Fibroblast of villous mesenchyme (primary cell): Measurements from ENCODE around the gene AATF. TPM values are rescaled to one million over a fixed set of nuclear protein-coding genes. Genes with fewer than 3 reads are reported as not detected.

Experiments
- DNase-seq: peaks from one replicate; pipeline ENCODE4 v3.0.0-alpha.2; 2010; ENCODE audit warnings: low read depth
- H3K4me3 ChIP-seq: 2 replicates; pipeline ENCODE4 v1.5.1; 2011; ENCODE audit warnings: low read depth, mild to moderate bottlenecking, low read length
- total RNA-seq: library from RNA; depleted of rRNA; stranded (reverse); fragments of >200 nt; gene quantifications from 2 replicates; pipeline ENCODE4 v1.2.3, GENCODE V29; 2012
- TF ChIP-seq, protein P1 (sequence below): IDR thresholded peaks from 2 replicates; pipeline ENCODE4 v1.5.1; 2012; ENCODE audit warnings: low read depth, mild to moderate bottlenecking, low read length; ENCODE audit not compliant: insufficient read depth

The AATF gene
- total RNA-seq, 1 donor = 24.2 TPM

DNA sequence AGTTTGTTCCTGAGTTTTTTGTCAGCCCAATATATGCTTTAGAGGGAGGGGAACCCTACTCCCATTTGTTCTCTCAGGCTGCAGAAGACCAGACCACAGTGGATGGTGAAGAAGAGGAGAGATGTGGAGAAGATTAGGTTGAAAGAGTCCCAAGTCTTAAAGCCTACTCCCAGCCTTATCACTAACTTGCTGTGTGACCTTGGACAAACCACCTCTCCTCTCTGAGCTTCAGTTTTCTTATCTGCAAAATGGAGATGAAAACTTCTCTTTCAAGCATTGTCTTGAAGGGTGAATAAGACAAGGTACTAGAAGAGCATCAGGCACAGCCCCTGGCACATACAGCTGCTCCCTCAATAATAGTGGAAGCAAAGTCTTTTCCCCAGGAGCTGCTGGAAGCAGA lies 26.6 kb upstream of the AATF start:
- no peak overlapping the region for H3K4me3 ChIP-seq
- no peak for DNase-seq
- TF ChIP-seq, protein P1, sequence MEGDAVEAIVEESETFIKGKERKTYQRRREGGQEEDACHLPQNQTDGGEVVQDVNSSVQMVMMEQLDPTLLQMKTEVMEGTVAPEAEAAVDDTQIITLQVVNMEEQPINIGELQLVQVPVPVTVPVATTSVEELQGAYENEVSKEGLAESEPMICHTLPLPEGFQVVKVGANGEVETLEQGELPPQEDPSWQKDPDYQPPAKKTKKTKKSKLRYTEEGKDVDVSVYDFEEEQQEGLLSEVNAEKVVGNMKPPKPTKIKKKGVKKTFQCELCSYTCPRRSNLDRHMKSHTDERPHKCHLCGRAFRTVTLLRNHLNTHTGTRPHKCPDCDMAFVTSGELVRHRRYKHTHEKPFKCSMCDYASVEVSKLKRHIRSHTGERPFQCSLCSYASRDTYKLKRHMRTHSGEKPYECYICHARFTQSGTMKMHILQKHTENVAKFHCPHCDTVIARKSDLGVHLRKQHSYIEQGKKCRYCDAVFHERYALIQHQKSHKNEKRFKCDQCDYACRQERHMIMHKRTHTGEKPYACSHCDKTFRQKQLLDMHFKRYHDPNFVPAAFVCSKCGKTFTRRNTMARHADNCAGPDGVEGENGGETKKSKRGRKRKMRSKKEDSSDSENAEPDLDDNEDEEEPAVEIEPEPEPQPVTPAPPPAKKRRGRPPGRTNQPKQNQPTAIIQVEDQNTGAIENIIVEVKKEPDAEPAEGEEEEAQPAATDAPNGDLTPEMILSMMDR = no peak

DNA sequence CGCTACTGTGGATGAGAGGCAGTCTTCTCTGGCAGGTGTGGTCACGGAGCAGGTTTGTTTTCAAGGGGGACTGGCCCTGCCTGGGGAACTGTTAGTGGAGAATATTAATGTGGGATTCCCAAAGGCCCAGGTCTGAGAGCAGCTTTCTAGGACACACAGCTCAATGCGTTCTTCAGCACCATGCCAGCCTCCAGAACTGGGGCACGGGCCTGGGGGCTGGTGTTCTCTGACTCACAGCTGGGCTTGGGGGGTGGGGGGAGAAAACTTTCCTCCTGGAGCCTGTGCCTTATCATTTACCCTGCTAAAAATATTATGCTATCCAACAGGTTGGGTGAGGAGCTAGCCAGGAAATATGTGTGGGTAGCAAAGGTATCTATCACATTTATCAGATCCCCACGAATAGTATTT lies 24.9 kb upstream of the AATF start:
- TF ChIP-seq, protein P1 = no peak
- no peak for DNase-seq
- H3K4me3 ChIP-seq = no peak overlapping the region

DNA sequence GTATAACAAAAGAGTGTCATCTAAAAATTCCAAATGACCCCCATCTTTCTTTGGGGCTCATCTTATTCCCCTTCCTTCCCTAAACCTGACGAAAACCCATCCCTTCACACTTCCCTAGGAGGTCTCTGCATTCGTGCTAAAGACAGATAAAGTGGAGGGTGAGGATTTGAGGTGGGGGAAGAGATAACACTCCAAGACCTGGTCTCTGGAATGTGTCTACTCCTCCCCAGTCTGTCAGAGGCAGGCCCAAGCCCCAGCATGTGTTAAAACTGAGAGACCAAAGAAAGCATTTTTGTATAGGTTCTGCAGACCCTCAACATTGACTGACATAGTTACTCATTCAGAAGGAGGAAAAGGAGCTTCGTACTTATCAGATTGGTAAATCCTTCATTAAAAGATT lies 22.5 kb upstream of the AATF start:
- TF ChIP-seq, protein P1 = no peak

DNA sequence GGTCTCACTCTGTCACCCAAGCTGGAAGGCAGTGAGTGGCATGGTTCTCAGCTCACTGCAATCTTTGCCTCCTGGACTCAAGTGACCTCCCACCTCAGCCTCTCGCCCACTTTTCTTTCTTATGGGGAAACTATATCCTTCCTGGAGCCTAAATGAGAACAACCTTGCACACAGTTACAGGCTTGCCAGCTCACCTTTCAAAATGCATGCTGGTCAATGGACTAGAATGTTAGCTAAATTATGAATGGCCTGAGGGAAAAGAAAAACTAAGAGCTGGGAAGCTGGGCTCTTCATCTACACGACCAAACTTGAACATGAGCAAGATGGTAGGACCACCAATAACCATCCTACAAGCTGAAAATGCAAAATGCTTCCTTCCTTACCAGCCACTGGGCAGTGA lies 22.1 kb upstream of the AATF start:
- TF ChIP-seq, protein P1 = no peak
- no peak for DNase-seq
- H3K4me3 ChIP-seq = no peak overlapping the region

More for the DNA sequence above, 22.5 kb upstream of the AATF start:
- no peak overlapping the region for H3K4me3 ChIP-seq
- no peak for DNase-seq

DNA sequence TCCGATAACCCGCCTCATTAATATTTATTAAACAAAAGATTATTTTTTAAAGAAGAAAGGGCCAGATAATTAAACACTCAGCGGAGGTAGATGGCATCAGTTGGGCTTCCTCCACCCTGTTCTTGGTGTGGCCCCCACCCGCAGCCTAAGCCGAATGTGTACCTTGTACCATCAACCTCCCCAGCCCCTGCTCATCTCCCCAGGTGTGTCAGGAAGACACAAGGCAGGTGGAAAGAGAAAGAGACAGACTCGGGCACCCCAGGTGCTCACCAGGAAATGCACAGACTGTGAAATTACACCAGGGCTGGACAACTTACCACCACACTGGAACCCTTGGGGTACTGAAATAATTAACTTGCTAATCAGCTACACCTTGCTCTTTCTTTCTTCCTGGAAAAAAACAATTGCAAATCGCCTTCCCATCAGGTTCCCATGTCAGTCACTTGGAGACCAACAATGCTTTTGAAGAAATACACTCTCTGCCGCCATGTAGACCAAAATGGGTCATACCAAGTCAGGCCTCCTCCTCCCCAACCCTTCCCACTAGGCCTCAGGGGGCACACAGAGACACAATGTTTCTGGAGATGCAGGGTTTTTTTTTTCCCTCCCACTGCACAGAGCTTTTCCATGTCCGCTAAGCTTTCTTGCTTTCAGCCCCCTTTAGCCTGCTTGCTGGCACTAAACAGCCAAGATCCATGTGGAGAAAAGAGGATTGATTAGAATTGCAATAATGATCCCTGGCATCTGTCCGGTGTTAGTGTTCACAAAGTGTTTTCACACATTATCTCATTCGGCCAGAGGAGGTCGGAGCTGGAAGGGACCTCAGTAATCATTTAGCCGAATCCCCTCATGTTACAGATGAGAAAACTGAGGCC lies 20.0 kb upstream of the AATF start:
- TF ChIP-seq, protein P1 = no peak
- H3K4me3 ChIP-seq = no peak overlapping the region
- DNase-seq = no peak

DNA sequence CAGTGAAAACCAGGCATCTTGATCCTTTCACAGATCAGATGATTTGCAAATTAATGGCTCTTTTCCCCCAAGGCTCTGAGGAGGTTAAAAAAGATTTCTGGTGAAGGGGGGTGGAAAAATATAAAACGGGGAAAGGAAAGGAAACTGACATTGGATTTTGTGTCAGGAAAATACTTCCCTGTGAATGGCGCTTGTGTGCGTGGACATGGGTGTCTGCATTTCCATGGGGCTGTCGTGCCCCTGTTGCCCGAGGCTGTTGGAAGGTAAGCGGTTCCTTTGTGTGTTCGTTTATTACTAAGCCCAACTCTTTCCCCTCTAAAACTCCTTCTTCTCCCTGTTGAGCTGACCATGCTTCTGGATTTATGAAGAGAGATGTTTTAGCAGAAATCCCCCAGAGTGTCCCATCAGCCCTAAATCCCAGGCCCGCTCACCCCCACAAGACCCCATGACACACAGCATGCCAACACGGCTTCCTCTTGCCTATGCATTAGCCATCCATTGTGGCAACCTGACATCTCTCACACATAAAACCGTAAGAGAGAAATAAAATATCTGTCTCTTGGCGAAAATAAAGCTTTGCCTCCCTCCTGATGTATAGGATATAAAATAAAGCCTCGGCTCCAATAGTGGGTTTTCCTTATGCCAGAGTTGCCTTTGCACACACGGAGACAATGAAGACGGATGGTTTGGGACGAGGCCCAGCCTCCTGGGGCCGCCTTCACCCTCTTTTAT lies 18.7 kb upstream of the AATF start:
- H3K4me3 ChIP-seq = no peak overlapping the region
- no peak for DNase-seq
- TF ChIP-seq, protein P1 = no peak
